PC-9 (cell line): ENCODE measurements around the gene OTX1. TPM values are rescaled to one million over a fixed set of nuclear protein-coding genes. Genes with fewer than 3 reads are reported as not detected.

Experiments
- BruUV-seq: library from RNA; stranded (reverse); fragments of 400-500 nt; replicated peaks from 2 replicates; lab custom pipeline; 2021; lab: Mats Ljungman, UMichigan
- CTCF ChIA-PET: fragments of 300-600 bp; sonication (Branson Sonifier 250); formaldehyde crosslinking; loops from one replicate; lab custom pipeline; 2022; ENCODE audit warnings: antibody characterized with exemption; lab: Charles Lee
- POLR2A ChIA-PET: fragments of 300-600 bp; sonication (Branson Sonifier 250); formaldehyde crosslinking; loops from one replicate; lab custom pipeline; 2022; ENCODE audit warnings: antibody characterized with exemption; ENCODE audit not compliant: unreplicated experiment; lab: Charles Lee
- DNase-seq, 2 experiments: peaks; one replicate each; pipeline versions ENCODE4 v3.0.0 to v3.0.0-alpha.2; 2015 to 2022; ENCODE audit warnings: mixed read lengths in 1 of 2
- H2AFZ ChIP-seq: fragments of 200-600 bp; sonication (generic); 2 replicates; pipeline ENCODE4 v1.8.1; 2017; ENCODE audit warnings: antibody characterized with exemption
- H3F3A ChIP-seq: fragments of 200-600 bp; sonication (generic); 2 replicates; pipeline ENCODE4 v1.8.1; 2017; ENCODE audit warnings: antibody characterized with exemption, mild to moderate bottlenecking, low read depth; ENCODE audit not compliant: insufficient read depth
- H3K27ac ChIP-seq: fragments of 200-600 bp; sonication (generic); 2 replicates; pipeline ENCODE4 v1.6.1; 2016; ENCODE audit warnings: mixed run types
- H3K27me3 ChIP-seq: fragments of 200-600 bp; sonication (generic); 2 replicates; pipeline ENCODE4 v1.6.1; 2016; ENCODE audit warnings: low read depth, mixed run types; ENCODE audit not compliant: insufficient read depth
- H3K36me3 ChIP-seq: fragments of 200-600 bp; sonication (generic); 2 replicates; pipeline ENCODE4 v1.6.1; 2016; ENCODE audit warnings: low read depth, mixed run types
- H3K4me1 ChIP-seq: fragments of 200-600 bp; sonication (generic); replicated peaks from 2 replicates; pipeline ENCODE4 v1.6.1; 2016; ENCODE audit warnings: mixed run types; ENCODE audit not compliant: insufficient read depth
- H3K4me2 ChIP-seq: fragments of 200-600 bp; sonication (generic); 2 replicates; pipeline ENCODE4 v1.6.1; 2017; ENCODE audit warnings: mixed run types
- H3K4me3 ChIP-seq: fragments of 200-600 bp; sonication (generic); 2 replicates; pipeline ENCODE4 v1.6.1; 2016; ENCODE audit warnings: mixed run types
- H3K79me2 ChIP-seq: fragments of 200-600 bp; sonication (generic); 2 replicates; pipeline ENCODE4 v1.6.1; 2017; ENCODE audit warnings: low read depth, mixed run types
- H3K9me2 ChIP-seq: fragments of 200-600 bp; sonication (generic); 2 replicates; pipeline ENCODE4 v1.8.1; 2017; ENCODE audit warnings: mild to moderate bottlenecking; ENCODE audit not compliant: insufficient read depth
- H3K9me3 ChIP-seq: fragments of 200-600 bp; sonication (generic); 2 replicates; pipeline ENCODE4 v1.8.1; 2016; ENCODE audit warnings: low read depth; ENCODE audit not compliant: insufficient read depth
- H4K20me1 ChIP-seq: fragments of 200-600 bp; sonication (generic); 2 replicates; pipeline ENCODE4 v1.8.1; 2017; ENCODE audit not compliant: insufficient read depth
- CTCF ChIP-seq: fragments of 200-600 bp; sonication (generic); conservative IDR thresholded peaks from 2 replicates; pipeline ENCODE4 v1.6.1; 2017; ENCODE audit warnings: mixed run types, antibody characterized with exemption, mild to moderate bottlenecking, moderate library complexity
- EZH2 ChIP-seq: fragments of 200-600 bp; sonication (generic); IDR thresholded peaks from 2 replicates; pipeline ENCODE4 v1.8.0; 2017; ENCODE audit warnings: antibody characterized with exemption, low read depth
- intact Hi-C: fragments of 100-400 bp; cut with micrococcal nuclease; formaldehyde crosslinking; loops from one replicate; pipeline ENCODE4 v1.10.0; 2022; ENCODE audit not compliant: unreplicated experiment
- total RNA-seq: library from RNA; stranded (reverse); gene quantifications from 2 replicates; pipeline ENCODE4 v1.2.3, GENCODE V29; 2021

Gene OTX1
- total RNA-seq, 1 experiment from 2014 or later: 6.8 TPM

- POLR2A ChIA-PET: no interaction called here
- no peak for DNase-seq
- CTCF ChIA-PET: no interaction called here
Measured at GRCh38 chr2:63064197-63064596, 13.6 kb downstream of the OTX1 start.

DNA sequence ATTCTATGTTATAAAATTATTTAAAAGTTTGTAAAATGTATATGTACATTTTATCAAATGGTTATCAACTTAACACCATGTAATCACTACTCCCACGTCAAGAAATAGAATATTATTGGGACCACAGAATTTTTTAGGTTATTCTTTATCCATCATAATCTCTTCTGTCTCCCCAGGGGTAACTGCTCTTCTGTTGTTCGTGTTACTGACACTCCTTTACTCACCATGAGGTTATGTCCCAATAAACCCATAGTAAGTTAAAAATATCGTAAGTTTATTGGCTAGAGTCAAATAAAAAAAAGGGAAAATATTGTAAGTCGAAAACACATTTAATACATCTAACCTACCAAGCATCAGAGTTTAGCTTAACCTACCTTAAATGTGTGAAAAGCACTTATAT lies 14.0 kb downstream of the OTX1 start:
- H3K79me2 ChIP-seq: no peaks in the 10 kb centered on the region
- TF ChIP-seq EZH2 (no peak), CTCF (no peak)
- CTCF ChIA-PET: no interaction called here
- H3K4me3 ChIP-seq: no peak overlapping the region
- no peak overlapping the region for H3K4me2 ChIP-seq
- H3K27ac ChIP-seq: no peak overlapping the region
- no peak overlapping the region for H2AFZ ChIP-seq
- H3K4me1 ChIP-seq: no peaks in the 10 kb centered on the region
- no TSS peak for BruUV-seq
- POLR2A ChIA-PET: no interaction called here
- no peaks in the 10 kb centered on the region; the same call in 1 of the 2 replicates for H3K9me2 ChIP-seq
- intact Hi-C loops: no loop called here
- H3F3A ChIP-seq: no peaks in the 10 kb centered on the region
- H3K27me3 ChIP-seq: no peaks in the 10 kb centered on the region
- no peaks in the 10 kb centered on the region for H4K20me1 ChIP-seq
- no peaks in the 10 kb centered on the region for H3K36me3 ChIP-seq
- H3K9me3 ChIP-seq: no peaks in the 10 kb centered on the region
- DNase-seq: no peak

More at GRCh38 chr2:63064197-63064596, 13.6 kb downstream of the OTX1 start:
- Histone ChIP-seq H3K27me3 (no peaks in the 10 kb centered on the region), H3F3A (no peaks in the 10 kb centered on the region), H3K4me2 (no peak overlapping the region), H3K4me3 (no peak overlapping the region), H2AFZ (no peak overlapping the region), H4K20me1 (no peaks in the 10 kb centered on the region), H3K79me2 (no peaks in the 10 kb centered on the region), H3K9me3 (no peaks in the 10 kb centered on the region), H3K27ac (no peak overlapping the region), H3K4me1 (no peaks in the 10 kb centered on the region), H3K9me2 (no peaks in the 10 kb centered on the region; the same call in 1 of the 2 replicates), H3K36me3 (no peaks in the 10 kb centered on the region)
- intact Hi-C loops: no loop called here
- BruUV-seq: no TSS peak
- TF ChIP-seq CTCF (no peak), EZH2 (no peak)

- H3K4me3 ChIP-seq: no peak overlapping the region
- no peak overlapping the region for H3K27ac ChIP-seq
- ChIA-PET POLR2A (interaction anchor here (0.6 kb wide), 1 partner anchor 94 kb away, joined by 6 read pairs; no protein-coding TSS in a partner anchor), CTCF (no interaction called here)
- no peak for DNase-seq
- no peaks in the 10 kb centered on the region; the same call in 1 of the 2 replicates for H3K9me2 ChIP-seq
- BruUV-seq: no TSS peak
- H3K36me3 ChIP-seq: no peaks in the 10 kb centered on the region
- H2AFZ ChIP-seq: no peak overlapping the region
- H3K4me1 ChIP-seq: no peaks in the 10 kb centered on the region
- H4K20me1 ChIP-seq: no peaks in the 10 kb centered on the region
- H3K27me3 ChIP-seq: no peaks in the 10 kb centered on the region
- H3K9me3 ChIP-seq: no peaks in the 10 kb centered on the region
- no peak overlapping the region for H3K4me2 ChIP-seq
- TF ChIP-seq CTCF (no peak), EZH2 (no peak)
- H3F3A ChIP-seq: no peaks in the 10 kb centered on the region
- intact Hi-C loops: no loop called here
- no peaks in the 10 kb centered on the region for H3K79me2 ChIP-seq
Measured at GRCh38 chr2:63066265-63066664, 15.6 kb downstream of the OTX1 start.
